ENCODE measurements around the gene PRLR. TPM values are rescaled to one million over a fixed set of nuclear protein-coding genes. Genes with fewer than 3 reads are reported as not detected.

PRLR gene
- total RNA-seq, 1 donor from 2014 or later, result 0.93 TPM

- no peak overlapping the region for H3K4me2 ChIP-seq (ENCODE audit: low read length)
- H3K4me3 Mint-ChIP-seq (ENCODE audit: unreplicated experiment), result no peak overlapping the region
- no peak overlapping the region for H3K27ac ChIP-seq (ENCODE audit: low read depth, low read length)
- DNase-seq (ENCODE audit: low read depth), result no peak
- peaks cover 6% of the 10 kb centered on the region for H3K4me1 Mint-ChIP-seq (ENCODE audit: low read depth, unreplicated experiment)
- H3K27ac Mint-ChIP-seq (ENCODE audit: unreplicated experiment), result no peak overlapping the region
- H4K20me1 ChIP-seq (ENCODE audit: insufficient read depth, low read length), result no peaks in the 10 kb centered on the region
- H2AFZ ChIP-seq (ENCODE audit: low read depth, low read length), result no peak overlapping the region
- H3K4me3 ChIP-seq (ENCODE audit: insufficient read depth, low read depth, low read length), result no peak overlapping the region
- H3K79me2 ChIP-seq (ENCODE audit: insufficient read depth, low read length), result no peaks in the 10 kb centered on the region
- H3K9ac ChIP-seq (ENCODE audit: low read length), result no peak overlapping the region
- FAIRE-seq, result no peak
- no peaks in the 10 kb centered on the region for H3K36me3 Mint-ChIP-seq (ENCODE audit: low read depth, unreplicated experiment)
- peaks cover 16% of the 10 kb centered on the region for H3K27me3 Mint-ChIP-seq (ENCODE audit: low read depth, unreplicated experiment)
- H3K36me3 ChIP-seq (ENCODE audit: insufficient read depth, low read length), result no peaks in the 10 kb centered on the region
- H3K9me3 ChIP-seq (ENCODE audit: insufficient read depth, low read depth, low read length), result no peaks in the 10 kb centered on the region
- TF ChIP-seq CTCF (IDR thresholded peaks at IDR 0.05; ENCODE audit: insufficient read depth, low read depth, low read length) (no peak), EZH2 (IDR thresholded peaks at IDR 0.05; ENCODE audit: insufficient read depth, low read length) (no peak)
- no peaks in the 10 kb centered on the region for H3K4me1 ChIP-seq (ENCODE audit: insufficient read depth, low read length)
- H3K27me3 ChIP-seq (ENCODE audit: insufficient read depth, low read length), result peaks cover 15% of the 10 kb centered on the region
- no peaks in the 10 kb centered on the region for H3K9me3 Mint-ChIP-seq (ENCODE audit: unreplicated experiment)
These were observed 228.4 kb downstream of the PRLR start for GRCh38 chr5:35001842-35002241.

Other genes starting within 250 kb of the PRLR start
- gene AGXT2, start 182.5 kb downstream of the PRLR start, total RNA-seq, result not detected in 2 replicates

Data from astrocyte (in vitro differentiated cells and primary cell).